ENCODE measurements around the gene MRTFA.

- TF ChIP-seq KAT7 (CRISPR knock-in tag; IDR thresholded peaks at IDR 0.05; ENCODE audit: borderline replicate concordance) (no peak), FOSL1 (tag; conservative IDR thresholded peaks at IDR 0.05) (no peak), CTCF (IDR thresholded peaks at IDR 0.05 in 2 of 3, conservative IDR thresholded peaks at IDR 0.05 in 1 of 3; ENCODE audit: insufficient read depth in 2 of 3, low read depth in 1 of 3, low read length in 3 of 3) (no peak), ZNF717 (CRISPR knock-in tag; IDR thresholded peaks at IDR 0.05) (no peak), SRSF1 (IDR thresholded peaks at IDR 0.05; ENCODE audit: low read depth, low read length) (no peak), PATZ1 (CRISPR knock-in tag; IDR thresholded peaks at IDR 0.05; ENCODE audit: borderline replicate concordance) (no peak)
These were observed 91.8 kb downstream of the MRTFA start for GRCh38 chr22:40544758-40545157.
